Left hindlimb (tissue), 1 donor: ENCODE measurements around the gene ETAA1.
A peak's percentile ranks its signal among the peaks of the same experiment; 100 is the strongest.

Source experiments
- DNase-seq: peaks from one replicate; pipeline ENCODE4 v3.0.0-alpha.2; 2018

Gene ETAA1

GRCh38 chr2:67397143-67397986, at the start of gene ETAA1:
Gene ETAA1 (plus strand): TSS chr2:67397333. CDS start chr2:67397449, 116 bp downstream.
- DNase-seq = peak; percentile 93

GRCh38 chr2:67366832-67367412, 30.2 kb upstream of the ETAA1 start:
- no peak for DNase-seq

GRCh38 chr2:67374481-67374880, 22.7 kb upstream of the ETAA1 start:
- DNase-seq = no peak

- DNase-seq = no peak
These were observed 22.2 kb upstream of the ETAA1 start for GRCh38 chr2:67374949-67375348.

GRCh38 chr2:67378555-67378954, 18.6 kb upstream of the ETAA1 start:
- DNase-seq = no peak

GRCh38 chr2:67379048-67379447, 18.1 kb upstream of the ETAA1 start:
- no peak for DNase-seq

- no peak for DNase-seq
These were observed 12.9 kb upstream of the ETAA1 start for GRCh38 chr2:67384123-67384822.

GRCh38 chr2:67388680-67389079, 8.5 kb upstream of the ETAA1 start:
- no peak for DNase-seq

- no peak for DNase-seq
These were observed 7.8 kb upstream of the ETAA1 start for GRCh38 chr2:67389286-67389685.

GRCh38 chr2:67389788-67390187, 7.3 kb upstream of the ETAA1 start:
- DNase-seq = no peak

- DNase-seq = no peak
These were observed 3.9 kb upstream of the ETAA1 start for GRCh38 chr2:67393237-67393636.

GRCh38 chr2:67394734-67395133, 2.4 kb upstream of the ETAA1 start:
- no peak for DNase-seq

GRCh38 chr2:67399144-67399543, 2.0 kb downstream of the ETAA1 start:
- no peak for DNase-seq

- no peak for DNase-seq
These were observed 2.8 kb downstream of the ETAA1 start for GRCh38 chr2:67399831-67400489.

GRCh38 chr2:67400560-67401485, 3.7 kb downstream of the ETAA1 start:
- no peak for DNase-seq

GRCh38 chr2:67408346-67408745, 11.2 kb downstream of the ETAA1 start:
- no peak for DNase-seq

- no peak for DNase-seq
These were observed 15.3 kb downstream of the ETAA1 start for GRCh38 chr2:67412424-67412823.

- DNase-seq = no peak
These were observed 17.7 kb downstream of the ETAA1 start for GRCh38 chr2:67414867-67415266.

GRCh38 chr2:67416136-67416535, 19.0 kb downstream of the ETAA1 start:
- DNase-seq = no peak

- no peak for DNase-seq
These were observed 26.4 kb downstream of the ETAA1 start for GRCh38 chr2:67423489-67423888.

- no peak for DNase-seq
These were observed 39.1 kb downstream of the ETAA1 start for GRCh38 chr2:67436221-67436620.

- no peak for DNase-seq
These were observed 40.0 kb downstream of the ETAA1 start for GRCh38 chr2:67437114-67437513.
